Peyer's patch (tissue), 4 donors: ENCODE results near the gene CRCP.

ENCODE experiments used
- POLR2A ChIP-seq, 2 donors: fragments of 450-650 bp; IDR thresholded peaks; one replicate each; pipeline ENCODE4 v1.5.1; 2017; ENCODE audit warnings: antibody characterized with exemption in 2 of 2, mild to moderate bottlenecking in 2 of 2, moderate library complexity in 2 of 2
- TF ChIP-seq, protein P1 (sequence below), 6 experiments: fragments of 450-650 bp in 4 of 6; fragments of 200-600 bp in 2 of 6; sonication (generic) in 1 of 6; IDR thresholded peaks; one replicate each; pipeline ENCODE4 v1.5.1; 2017 to 2019; ENCODE audit warnings: antibody characterized with exemption in 6 of 6, mild to moderate bottlenecking in 3 of 6, moderate library complexity in 1 of 6

- TF ChIP-seq, protein P1, sequence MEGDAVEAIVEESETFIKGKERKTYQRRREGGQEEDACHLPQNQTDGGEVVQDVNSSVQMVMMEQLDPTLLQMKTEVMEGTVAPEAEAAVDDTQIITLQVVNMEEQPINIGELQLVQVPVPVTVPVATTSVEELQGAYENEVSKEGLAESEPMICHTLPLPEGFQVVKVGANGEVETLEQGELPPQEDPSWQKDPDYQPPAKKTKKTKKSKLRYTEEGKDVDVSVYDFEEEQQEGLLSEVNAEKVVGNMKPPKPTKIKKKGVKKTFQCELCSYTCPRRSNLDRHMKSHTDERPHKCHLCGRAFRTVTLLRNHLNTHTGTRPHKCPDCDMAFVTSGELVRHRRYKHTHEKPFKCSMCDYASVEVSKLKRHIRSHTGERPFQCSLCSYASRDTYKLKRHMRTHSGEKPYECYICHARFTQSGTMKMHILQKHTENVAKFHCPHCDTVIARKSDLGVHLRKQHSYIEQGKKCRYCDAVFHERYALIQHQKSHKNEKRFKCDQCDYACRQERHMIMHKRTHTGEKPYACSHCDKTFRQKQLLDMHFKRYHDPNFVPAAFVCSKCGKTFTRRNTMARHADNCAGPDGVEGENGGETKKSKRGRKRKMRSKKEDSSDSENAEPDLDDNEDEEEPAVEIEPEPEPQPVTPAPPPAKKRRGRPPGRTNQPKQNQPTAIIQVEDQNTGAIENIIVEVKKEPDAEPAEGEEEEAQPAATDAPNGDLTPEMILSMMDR (IDR thresholded peaks at IDR 0.05), result no peak
- no peak for TF ChIP-seq POLR2A (IDR thresholded peaks at IDR 0.05)
Measured at GRCh38 chr7:66193146-66193725, 78.6 kb downstream of the CRCP start.
